ENCODE results near the gene NAA20. TPM values are rescaled to one million over a fixed set of nuclear protein-coding genes. Genes with fewer than 3 reads are reported as not detected.
A peak's percentile ranks its signal among the peaks of the same experiment; 100 is the strongest.

NAA20 gene
- total RNA-seq, 2 experiments from 2014 or later = 18.8 to 18.9 TPM

GRCh38 chr20:20022498-20022897, 5.3 kb downstream of the NAA20 start:
- Histone ChIP-seq H3K9me3 (ENCODE audit: control insufficient read depth in 1 of 2, insufficient read depth in 1 of 2, low read length in 2 of 2) (no peaks in the 10 kb centered on the region), H3K36me3 (ENCODE audit: insufficient read depth, low read length) (peaks cover 31% of the 10 kb centered on the region), H3K27ac (ENCODE audit: low read depth in 1 of 2, low read length in 2 of 2) (no peak overlapping the region), H3K4me1 (ENCODE audit: insufficient read depth, low read length) (peaks cover 31% of the 10 kb centered on the region), H3K27me3 (ENCODE audit: control insufficient read depth in 1 of 2, insufficient read depth in 2 of 2, low read length in 2 of 2) (no peaks in the 10 kb centered on the region), H3K4me3 (ENCODE audit: low read length) (no peak overlapping the region)
- no peak overlapping the region for H3K27ac Mint-ChIP-seq
- POLR2A ChIA-PET = no interaction called here
- DNase-seq (no peak), ATAC-seq (ENCODE audit: poor library complexity) (no peak)
- H3K36me3 Mint-ChIP-seq (ENCODE audit: low read depth) = peaks cover 72% of the 10 kb centered on the region
- no peaks in the 10 kb centered on the region for H3K27me3 Mint-ChIP-seq
- no peaks in the 10 kb centered on the region for H3K9me3 Mint-ChIP-seq
- no peak for TF ChIP-seq CTCF (IDR thresholded peaks at IDR 0.05)
- no peak overlapping the region for H3K4me3 Mint-ChIP-seq
- intact Hi-C loops (cut with DNase I, micrococcal nuclease) = no loop called here
- CTCF ChIA-PET = no interaction called here
- H3K4me1 Mint-ChIP-seq (ENCODE audit: low read depth) = peaks cover 55% of the 10 kb centered on the region

- Mint-ChIP-seq H3K4me1 (ENCODE audit: low read depth) (peaks cover 47% of the 10 kb centered on the region), H3K36me3 (ENCODE audit: low read depth) (peaks cover 73% of the 10 kb centered on the region), H3K27ac (peak overlapping the region; percentile 60), H3K4me3 (no peak overlapping the region), H3K27me3 (no peaks in the 10 kb centered on the region), H3K9me3 (no peaks in the 10 kb centered on the region)
- DNase-seq (no peak), ATAC-seq (ENCODE audit: poor library complexity) (no peak)
- no peaks in the 10 kb centered on the region for H3K9me3 ChIP-seq (ENCODE audit: control insufficient read depth in 1 of 2, insufficient read depth in 1 of 2, low read length in 2 of 2)
- H3K4me1 ChIP-seq (ENCODE audit: insufficient read depth, low read length) = peaks cover 22% of the 10 kb centered on the region
- no peak overlapping the region for H3K4me3 ChIP-seq (ENCODE audit: low read length)
- ChIA-PET POLR2A (no interaction called here), CTCF (no interaction called here)
- intact Hi-C loops (cut with DNase I, micrococcal nuclease) = no loop called here
- H3K36me3 ChIP-seq (ENCODE audit: insufficient read depth, low read length) = peaks cover 39% of the 10 kb centered on the region
- no peak for TF ChIP-seq CTCF (IDR thresholded peaks at IDR 0.05)
- H3K27ac ChIP-seq (ENCODE audit: low read depth in 1 of 2, low read length in 2 of 2) = no peak overlapping the region
- no peaks in the 10 kb centered on the region for H3K27me3 ChIP-seq (ENCODE audit: control insufficient read depth in 1 of 2, insufficient read depth in 2 of 2, low read length in 2 of 2)
Observed at GRCh38 chr20:20023395-20023794, 6.2 kb downstream of the NAA20 start.

GRCh38 chr20:20024942-20025341, 7.8 kb downstream of the NAA20 start:
- Histone ChIP-seq H3K4me3 (ENCODE audit: low read length) (no peak overlapping the region), H3K27ac (ENCODE audit: low read depth in 1 of 2, low read length in 2 of 2) (no peak overlapping the region), H3K9me3 (ENCODE audit: control insufficient read depth in 1 of 2, insufficient read depth in 1 of 2, low read length in 2 of 2) (no peaks in the 10 kb centered on the region), H3K4me1 (ENCODE audit: insufficient read depth, low read length) (peaks cover 9% of the 10 kb centered on the region), H3K36me3 (ENCODE audit: insufficient read depth, low read length) (peaks cover 41% of the 10 kb centered on the region), H3K27me3 (ENCODE audit: control insufficient read depth in 1 of 2, insufficient read depth in 2 of 2, low read length in 2 of 2) (no peaks in the 10 kb centered on the region)
- ATAC-seq (ENCODE audit: poor library complexity) (no peak), DNase-seq (no peak)
- no peaks in the 10 kb centered on the region for H3K9me3 Mint-ChIP-seq
- ChIA-PET CTCF (no interaction called here), POLR2A (no interaction called here)
- TF ChIP-seq CTCF (IDR thresholded peaks at IDR 0.05) = no peak
- peak overlapping the region; percentile 60 for H3K27ac Mint-ChIP-seq
- H3K4me3 Mint-ChIP-seq = no peak overlapping the region
- intact Hi-C loops (cut with DNase I, micrococcal nuclease) = no loop called here
- H3K36me3 Mint-ChIP-seq (ENCODE audit: low read depth) = peaks cover 77% of the 10 kb centered on the region
- peaks cover 33% of the 10 kb centered on the region for H3K4me1 Mint-ChIP-seq (ENCODE audit: low read depth)
- H3K27me3 Mint-ChIP-seq = no peaks in the 10 kb centered on the region
